ENCODE data around the gene MAPKAPK5.
"Not testable (repeated sequence)": the region's sequence is repeated elsewhere in the genome, so short reads cannot be mapped to it uniquely, and the experiment has no call there.

The MAPKAPK5 gene

GRCh38 chr12:111822886-111823285, 19.1 kb upstream of the MAPKAPK5 start:
- no peaks in the 10 kb centered on the region for H3K36me3 ChIP-seq (ENCODE audit: control insufficient read depth, low read length)
- H3F3A ChIP-seq (ENCODE audit: control insufficient read depth, insufficient read depth), result no peaks in the 10 kb centered on the region
- no peaks in the 10 kb centered on the region for H3K9me2 ChIP-seq (replicated peaks; ENCODE audit: control insufficient read depth, low read length)
- H4K20me1 ChIP-seq (ENCODE audit: control insufficient read depth, insufficient read depth, low read depth, low read length), result no peaks in the 10 kb centered on the region
- no peaks in the 10 kb centered on the region for H3K9me3 ChIP-seq (ENCODE audit: control insufficient read depth, insufficient read depth, low read length)
- H3K4me3 ChIP-seq (ENCODE audit: low read length), result no peak overlapping the region
- no peak overlapping the region for H3K4me2 ChIP-seq (ENCODE audit: low read length)
- no peak overlapping the region for H3K27ac ChIP-seq (ENCODE audit: low read depth, low read length)
- H3K79me2 ChIP-seq (ENCODE audit: control insufficient read depth, low read length), result no peaks in the 10 kb centered on the region
- H3K27me3 ChIP-seq (ENCODE audit: control insufficient read depth, low read length), result peaks cover 6% of the 10 kb centered on the region
- H3K4me1 ChIP-seq (ENCODE audit: control insufficient read depth, low read length), result peaks cover 19% of the 10 kb centered on the region
- no peak for TF ChIP-seq CTCF (IDR thresholded peaks at IDR 0.05; ENCODE audit: low read depth, low read length, poor library complexity, severe bottlenecking)

- H3K9me3 ChIP-seq (ENCODE audit: control insufficient read depth, insufficient read depth, low read length), result no peaks in the 10 kb centered on the region
- no peaks in the 10 kb centered on the region for H3K9me2 ChIP-seq (replicated peaks; ENCODE audit: control insufficient read depth, low read length)
- no peaks in the 10 kb centered on the region for H3K79me2 ChIP-seq (ENCODE audit: control insufficient read depth, low read length)
- H3K4me1 ChIP-seq (ENCODE audit: control insufficient read depth, low read length), result peaks cover 19% of the 10 kb centered on the region
- TF ChIP-seq CTCF (IDR thresholded peaks at IDR 0.05; ENCODE audit: low read depth, low read length, poor library complexity, severe bottlenecking), result no peak
- no peak overlapping the region for H3K27ac ChIP-seq (ENCODE audit: low read depth, low read length)
- H3K36me3 ChIP-seq (ENCODE audit: control insufficient read depth, low read length), result no peaks in the 10 kb centered on the region
- H3K27me3 ChIP-seq (ENCODE audit: control insufficient read depth, low read length), result peaks cover 6% of the 10 kb centered on the region
- H3K4me3 ChIP-seq (ENCODE audit: low read length), result no peak overlapping the region
- no peak overlapping the region for H3K4me2 ChIP-seq (ENCODE audit: low read length)
- H3F3A ChIP-seq (ENCODE audit: control insufficient read depth, insufficient read depth), result no peaks in the 10 kb centered on the region
- no peaks in the 10 kb centered on the region for H4K20me1 ChIP-seq (ENCODE audit: control insufficient read depth, insufficient read depth, low read depth, low read length)
Measured at GRCh38 chr12:111823891-111824290, 18.1 kb upstream of the MAPKAPK5 start.

- not testable (repeated sequence) for H3K27me3 ChIP-seq (ENCODE audit: control insufficient read depth, low read length); H4K20me1 ChIP-seq (ENCODE audit: control insufficient read depth, insufficient read depth, low read depth, low read length); H3K27ac ChIP-seq (ENCODE audit: low read depth, low read length); H3F3A ChIP-seq (ENCODE audit: control insufficient read depth, insufficient read depth); H3K79me2 ChIP-seq (ENCODE audit: control insufficient read depth, low read length); H3K9me2 ChIP-seq (replicated peaks; ENCODE audit: control insufficient read depth, low read length); H3K36me3 ChIP-seq (ENCODE audit: control insufficient read depth, low read length); H3K4me2 ChIP-seq (ENCODE audit: low read length); H3K9me3 ChIP-seq (ENCODE audit: control insufficient read depth, insufficient read depth, low read length); H3K4me3 ChIP-seq (ENCODE audit: low read length)
- peaks cover 17% of the 10 kb centered on the region for H3K4me1 ChIP-seq (ENCODE audit: control insufficient read depth, low read length)
- peak; percentile 50 for TF ChIP-seq CTCF (IDR thresholded peaks at IDR 0.05; ENCODE audit: low read depth, low read length, poor library complexity, severe bottlenecking)
Measured at GRCh38 chr12:111824312-111824711, 17.7 kb upstream of the MAPKAPK5 start.

GRCh38 chr12:111825509-111825908, 16.5 kb upstream of the MAPKAPK5 start:
- Histone ChIP-seq H3K27ac (ENCODE audit: low read depth, low read length) (no peak overlapping the region), H3K4me3 (ENCODE audit: low read length) (no peak overlapping the region), H3K9me3 (ENCODE audit: control insufficient read depth, insufficient read depth, low read length) (no peaks in the 10 kb centered on the region), H3K4me1 (ENCODE audit: control insufficient read depth, low read length) (peaks cover 6% of the 10 kb centered on the region), H3K9me2 (replicated peaks; ENCODE audit: control insufficient read depth, low read length) (no peaks in the 10 kb centered on the region), H4K20me1 (ENCODE audit: control insufficient read depth, insufficient read depth, low read depth, low read length) (no peaks in the 10 kb centered on the region), H3K4me2 (ENCODE audit: low read length) (no peak overlapping the region), H3K79me2 (ENCODE audit: control insufficient read depth, low read length) (no peaks in the 10 kb centered on the region), H3K36me3 (ENCODE audit: control insufficient read depth, low read length) (no peaks in the 10 kb centered on the region), H3K27me3 (ENCODE audit: control insufficient read depth, low read length) (peaks cover 6% of the 10 kb centered on the region), H3F3A (ENCODE audit: control insufficient read depth, insufficient read depth) (no peaks in the 10 kb centered on the region)
- TF ChIP-seq CTCF (IDR thresholded peaks at IDR 0.05; ENCODE audit: low read depth, low read length, poor library complexity, severe bottlenecking), result no peak
- no peak for TF ChIP-seq EZH2phosphoT487 (IDR thresholded peaks at IDR 0.05; ENCODE audit: borderline replicate concordance, low read length)
